ENCODE results near the gene TMED8.
A peak's percentile ranks its signal among the peaks of the same experiment; 100 is the strongest.
"Not testable (repeated sequence)": the region's sequence is repeated elsewhere in the genome, so short reads cannot be mapped to it uniquely, and the experiment has no call there.

Gene TMED8

DNA sequence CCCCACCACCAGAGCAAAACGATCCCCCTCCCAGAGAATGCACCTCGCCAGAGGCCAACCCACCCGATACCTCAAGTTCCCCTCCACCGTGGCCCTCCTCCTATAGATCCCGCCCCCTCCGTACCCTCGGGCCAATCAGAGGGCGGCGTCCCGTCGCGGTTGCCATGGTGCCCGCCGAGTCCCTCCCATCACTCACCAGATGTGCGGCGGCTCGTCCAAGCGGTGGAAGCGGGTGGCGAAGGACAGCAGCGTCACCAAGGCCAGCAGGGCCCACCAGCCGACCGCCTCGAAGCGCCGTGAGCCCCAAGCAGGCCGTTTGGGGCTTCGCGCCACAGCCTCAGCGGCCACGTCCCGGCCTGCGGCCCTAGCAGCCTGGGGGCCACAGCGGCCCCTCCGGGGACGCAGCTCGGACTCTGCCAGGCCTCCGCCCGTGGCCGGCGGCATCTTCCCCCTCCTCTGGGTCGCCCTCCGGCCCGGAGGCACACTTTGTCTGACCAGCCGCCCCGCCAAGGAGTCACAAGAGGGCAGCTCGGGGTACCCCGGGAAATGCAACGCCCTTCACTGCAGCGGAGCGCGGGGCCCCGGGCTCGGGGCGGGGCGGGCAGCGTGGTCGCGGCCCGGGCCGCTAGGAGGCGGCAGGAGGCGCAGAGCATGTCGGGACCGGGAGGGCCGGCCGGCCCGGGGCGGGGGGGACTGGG, 56.5 kb downstream of the TMED8 start, which contains the start of gene POMT2:
Gene POMT2 (minus strand): TSS at position 646 of the 698 bp plus-strand sequence. CDS start 202 bp downstream, at position 444.
- peak; percentile 91 for DNase-seq

DNA sequence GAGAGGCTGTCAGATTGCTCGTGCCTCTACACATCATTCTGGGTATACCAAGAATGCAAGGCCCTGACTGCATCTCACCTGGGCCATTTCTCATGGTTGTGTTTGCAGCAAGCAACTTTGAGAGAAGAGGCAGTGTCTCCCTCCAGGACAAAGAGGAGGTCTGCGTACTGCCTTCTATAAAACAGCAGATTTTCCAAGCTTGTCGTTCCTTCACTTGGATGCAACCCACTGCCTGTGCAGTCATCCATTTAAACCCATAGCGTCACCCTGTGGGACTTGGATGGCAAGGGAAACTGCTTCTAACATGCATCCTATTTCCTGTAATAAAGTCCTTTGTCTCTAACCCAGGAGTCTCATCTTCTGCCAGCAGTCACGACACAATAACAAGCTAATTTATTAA, 57.5 kb downstream of the TMED8 start:
- no peak for DNase-seq

DNA sequence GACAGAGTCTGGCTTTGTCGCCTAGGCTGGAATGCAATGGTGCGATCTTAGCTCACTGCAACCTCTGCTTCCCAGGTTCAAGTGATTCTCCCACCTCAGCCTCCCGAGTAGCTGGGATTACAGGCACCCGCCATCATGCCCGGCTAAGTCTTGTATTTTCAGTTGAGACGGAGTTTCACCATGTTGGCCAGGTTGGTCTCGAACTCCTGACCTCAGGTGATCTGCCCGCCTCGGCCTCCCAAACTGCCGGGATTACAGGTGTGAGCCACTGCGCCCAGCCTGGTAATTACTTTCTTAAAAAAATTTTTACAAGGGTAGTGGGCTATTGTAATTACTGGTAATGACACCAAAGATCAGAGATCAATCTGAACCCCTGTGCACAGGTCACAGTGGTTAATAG, 58.1 kb downstream of the TMED8 start:
- not testable (repeated sequence) for DNase-seq

DNA sequence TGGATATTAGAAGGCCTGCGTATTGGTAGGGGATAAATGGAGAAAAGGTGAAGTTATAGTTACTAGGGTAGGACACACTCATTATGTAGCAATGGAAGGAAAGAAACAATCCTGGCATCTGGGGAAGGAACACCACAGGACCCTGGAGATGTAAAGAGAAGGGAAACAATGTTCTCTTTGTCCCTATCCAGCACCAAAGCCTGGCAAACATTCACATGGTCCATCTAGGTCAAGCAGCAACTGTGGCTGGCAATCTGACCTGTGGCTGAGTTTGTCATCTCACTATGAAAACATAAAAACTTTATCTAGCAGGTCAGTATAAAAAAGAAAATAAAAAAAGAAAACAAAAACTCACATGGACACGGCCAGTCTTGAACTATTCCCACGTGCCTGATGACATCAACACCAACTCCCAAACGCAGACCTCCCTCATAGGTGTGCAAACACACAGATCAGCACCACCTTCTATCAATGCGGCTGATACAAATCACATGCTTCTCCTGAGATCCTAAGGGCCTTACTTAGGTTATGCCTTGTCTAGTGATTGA, 58.8 kb downstream of the TMED8 start:
- no peak for DNase-seq

DNA sequence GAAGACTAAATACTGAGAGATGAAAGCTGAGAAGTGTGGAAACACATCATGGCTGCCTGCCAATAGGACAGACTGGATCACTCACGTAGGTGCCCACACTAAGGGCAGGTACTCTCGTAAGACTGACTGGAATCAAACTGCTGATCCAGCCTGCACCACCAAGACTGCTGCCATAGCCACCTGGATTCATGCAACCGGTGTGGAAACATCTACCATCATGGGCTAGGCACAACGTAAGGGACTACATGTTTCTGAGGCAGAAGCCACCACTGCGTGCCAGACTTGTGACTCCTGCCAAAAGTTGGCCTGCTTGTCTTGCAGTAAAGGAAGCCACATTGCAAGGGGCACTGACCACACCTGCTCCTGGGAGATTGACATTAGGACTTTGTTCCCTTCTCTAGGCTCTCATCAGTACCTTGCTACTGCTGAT, 60.0 kb downstream of the TMED8 start:
- DNase-seq: no peak

DNA sequence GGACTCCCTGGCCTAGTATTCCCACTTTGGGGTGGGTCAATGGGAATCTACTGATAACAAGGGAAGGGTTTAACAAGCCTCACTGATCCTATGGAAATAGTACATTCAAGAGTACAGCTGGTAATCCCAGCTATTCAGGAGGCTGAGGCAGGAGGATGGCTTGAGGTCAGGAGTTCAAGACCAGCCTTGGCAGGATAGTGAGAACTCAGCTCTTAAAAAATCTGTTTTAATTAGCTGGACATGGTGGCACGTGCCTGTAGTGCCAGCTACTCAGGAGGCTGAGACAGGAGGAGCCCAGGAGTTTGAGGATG, 60.7 kb downstream of the TMED8 start:
- no peak for DNase-seq

DNA sequence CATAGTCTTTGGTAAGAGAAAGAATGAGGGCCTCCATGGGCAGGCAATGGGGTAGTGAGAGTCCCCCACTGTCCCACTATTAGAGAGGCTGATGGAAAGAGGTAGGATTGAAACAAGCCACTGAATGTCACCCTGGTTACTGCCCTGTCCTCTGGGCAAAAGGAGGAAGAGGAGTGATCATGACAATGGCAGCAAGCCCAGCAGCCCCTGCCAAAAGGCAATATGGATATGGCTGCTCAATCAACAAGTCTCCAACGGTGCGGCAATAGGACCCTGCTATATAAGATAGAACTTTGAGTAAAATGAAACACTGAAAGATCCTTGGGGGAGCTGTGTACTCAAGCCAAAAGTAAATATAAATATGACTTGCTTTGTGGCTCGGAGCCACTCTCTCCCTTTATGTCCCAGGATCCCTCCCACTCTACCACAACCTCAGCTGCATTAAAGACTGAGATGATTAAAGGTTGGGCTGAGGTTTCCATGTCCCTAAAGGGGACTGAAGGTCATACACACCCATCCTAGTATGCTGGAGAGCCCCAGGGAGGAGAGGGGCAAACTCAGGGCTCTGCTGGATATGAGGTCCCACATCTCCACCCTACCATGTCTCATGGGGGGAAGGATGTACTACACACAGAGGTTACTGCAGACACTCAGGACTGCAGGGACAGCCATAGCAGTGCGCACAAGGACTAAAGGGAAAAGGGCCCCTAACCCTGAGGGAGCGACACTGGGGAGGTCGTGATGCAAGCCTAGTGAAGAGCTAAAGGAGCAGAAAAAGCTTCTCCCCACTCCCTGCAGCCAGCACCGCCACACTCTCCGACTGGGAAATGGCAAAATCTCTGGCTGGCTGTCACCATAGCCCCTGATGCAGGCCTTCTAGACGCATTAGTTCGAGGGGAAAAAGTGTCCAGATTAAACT, 62.1 kb downstream of the TMED8 start:
- no peak for DNase-seq

DNA sequence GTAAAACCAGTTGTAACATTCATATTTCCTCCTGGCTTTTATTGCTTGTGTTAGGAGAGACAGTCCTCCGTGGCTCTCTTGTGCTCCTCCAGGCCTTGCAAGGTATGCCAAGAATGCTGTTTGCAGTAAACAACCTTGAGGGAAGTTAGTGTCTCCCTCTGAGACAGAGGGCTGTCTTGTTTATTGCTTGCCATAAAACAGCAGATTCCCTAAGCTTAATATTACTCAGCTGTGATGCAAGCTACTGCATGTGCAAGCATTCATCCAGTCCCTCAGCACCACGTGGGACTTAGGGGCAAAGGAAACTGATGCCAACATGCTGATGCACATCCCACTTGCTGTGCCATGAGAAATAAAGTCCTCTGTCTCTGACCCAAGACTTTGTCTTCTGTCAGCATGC, 62.9 kb downstream of the TMED8 start:
- no peak for DNase-seq

DNA sequence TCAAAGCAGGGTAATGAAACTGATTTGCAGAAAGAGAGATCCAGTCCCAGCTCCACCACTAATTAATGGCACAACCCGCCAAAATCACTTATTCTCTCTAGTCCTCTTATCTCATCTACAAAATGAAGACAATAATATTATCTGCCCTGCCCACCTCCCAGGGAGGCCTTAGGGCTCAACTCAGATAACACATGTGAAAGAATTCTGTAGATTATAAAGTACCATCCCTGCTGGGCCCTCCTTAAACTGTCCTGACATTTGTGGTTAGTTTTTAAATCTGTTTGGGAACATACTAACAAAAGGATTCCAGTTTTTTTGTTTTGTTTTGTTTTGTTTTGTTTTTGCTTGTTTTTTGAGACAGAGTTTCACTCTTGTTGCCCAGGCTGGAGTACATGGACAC, 63.5 kb downstream of the TMED8 start:
- no peak for DNase-seq

DNA sequence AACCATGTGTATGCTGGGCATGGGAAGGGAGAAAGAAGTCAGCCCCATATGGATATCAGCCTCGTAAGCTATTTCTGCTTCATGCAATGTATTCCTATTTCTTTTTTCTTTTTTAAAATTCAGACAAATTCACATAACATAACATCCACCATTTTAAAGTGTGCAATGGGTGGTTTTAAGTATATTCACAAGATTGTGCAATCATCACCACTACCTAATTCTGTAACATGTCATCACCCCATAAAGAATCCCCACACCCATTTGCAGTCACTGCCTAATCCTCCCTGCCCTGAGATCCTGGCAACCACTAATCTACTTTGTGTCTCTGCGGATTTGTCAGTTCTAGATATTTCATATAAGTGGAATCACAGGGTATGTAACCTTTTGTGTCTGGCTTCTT, 65.7 kb downstream of the TMED8 start:
- DNase-seq: no peak

DNA sequence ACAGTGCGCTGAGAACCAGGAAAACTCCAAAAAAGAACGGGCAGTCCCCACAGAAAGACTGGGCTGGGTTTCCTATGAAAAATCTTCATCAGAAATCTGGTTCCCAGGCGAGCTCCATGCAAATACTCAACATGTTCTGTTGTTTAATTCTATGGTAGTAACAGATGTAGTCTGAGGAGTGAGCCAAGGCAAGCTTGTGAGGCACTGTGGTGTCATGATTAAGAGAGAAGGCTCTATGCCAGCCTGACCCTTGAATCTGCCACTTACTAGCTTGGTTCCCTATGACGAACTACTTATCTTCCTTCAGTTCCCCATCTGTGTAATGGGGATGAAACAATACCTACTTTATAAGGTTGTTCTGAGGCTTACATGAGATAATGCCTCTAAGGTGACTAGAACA, 66.9 kb downstream of the TMED8 start:
- DNase-seq: no peak

DNA sequence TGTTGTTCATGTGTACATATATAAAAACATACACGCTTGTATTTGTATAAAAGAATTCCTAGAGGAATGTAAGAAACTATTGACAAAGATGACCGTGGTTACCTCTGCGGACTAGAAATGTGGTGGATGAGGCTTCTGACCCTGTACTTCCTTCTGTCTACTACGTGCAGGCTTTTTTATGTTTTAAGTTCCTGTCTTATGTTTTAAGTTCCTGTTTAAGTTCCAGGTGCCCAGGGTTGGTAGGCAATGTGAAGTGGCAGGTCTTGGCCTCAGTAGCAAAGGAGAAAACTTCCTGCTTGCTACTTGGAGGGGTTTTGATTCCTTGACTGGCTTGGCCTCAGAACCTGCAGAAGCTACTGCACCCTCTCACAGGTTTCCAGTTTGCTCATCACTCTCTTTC, 67.8 kb downstream of the TMED8 start:
- no peak for DNase-seq

DNA sequence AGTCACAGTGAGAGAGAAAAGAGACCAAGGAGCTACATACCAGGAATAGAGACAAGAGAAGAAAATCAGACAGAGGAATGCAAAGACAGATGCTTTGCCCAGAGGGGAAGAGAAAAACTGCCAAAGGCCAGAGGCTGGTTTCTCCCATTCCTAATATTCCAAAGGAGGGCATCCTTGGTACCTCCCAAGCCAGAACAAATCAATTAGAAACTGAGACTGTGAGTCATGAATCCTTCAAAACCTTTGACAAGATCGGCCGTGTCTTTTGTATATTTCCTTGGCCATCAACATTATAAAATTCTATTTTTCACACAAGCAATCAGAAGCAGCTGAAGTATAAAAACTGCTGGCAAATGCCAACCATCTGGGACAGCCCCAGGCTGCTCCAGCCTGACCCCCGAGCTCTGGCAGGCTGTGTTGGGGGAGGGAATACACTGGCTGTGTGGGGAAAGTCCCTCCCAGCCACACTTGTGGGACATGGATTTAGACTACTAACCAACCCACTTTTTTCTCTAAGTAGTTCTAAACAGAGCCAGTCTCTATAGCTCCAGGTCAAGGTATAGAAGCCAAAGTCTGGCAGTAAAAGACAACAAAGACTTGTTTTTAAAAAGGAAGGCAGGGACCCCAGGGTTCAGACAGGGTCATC, 69.9 kb downstream of the TMED8 start:
- DNase-seq: no peak

DNA sequence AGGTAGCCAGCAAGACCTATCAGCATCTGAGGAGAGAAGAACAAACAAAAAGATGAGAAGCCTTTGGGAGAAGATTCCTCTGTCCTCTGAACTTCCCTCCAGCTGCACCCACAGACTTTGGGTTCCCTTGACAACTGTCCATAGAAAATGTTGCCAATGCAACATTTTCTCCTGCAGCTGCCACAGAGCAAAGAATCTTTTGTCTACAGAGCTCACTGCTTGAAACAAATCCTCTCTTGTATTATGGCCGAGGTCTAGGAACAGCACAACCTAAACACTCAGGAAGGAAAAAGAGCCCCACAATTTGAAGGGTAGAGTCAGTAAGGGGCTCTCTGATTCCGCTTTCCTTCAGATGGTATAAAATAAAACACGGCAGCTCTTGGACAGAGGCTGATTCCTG, 70.5 kb downstream of the TMED8 start:
- DNase-seq: no peak

DNA sequence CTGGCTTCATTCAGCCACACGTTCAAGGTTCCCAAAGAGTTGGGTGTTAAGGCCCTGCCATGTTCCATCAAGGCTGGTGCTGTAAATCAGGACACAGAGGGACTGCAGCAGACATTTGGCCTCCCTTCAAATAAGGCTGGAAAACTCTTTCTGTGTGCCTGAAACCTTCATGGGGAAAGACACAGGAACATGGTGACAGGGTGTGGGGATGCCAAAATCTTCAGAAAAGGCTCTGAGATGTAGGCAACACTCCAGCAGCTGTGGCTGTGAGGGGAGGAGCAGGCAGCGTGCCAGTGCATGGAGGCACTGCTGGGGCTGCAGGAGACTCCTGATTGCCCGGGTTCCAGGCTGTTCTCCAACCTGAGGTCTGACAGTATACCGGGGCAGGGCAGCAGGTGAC, 71.2 kb downstream of the TMED8 start:
- no peak for DNase-seq

DNA sequence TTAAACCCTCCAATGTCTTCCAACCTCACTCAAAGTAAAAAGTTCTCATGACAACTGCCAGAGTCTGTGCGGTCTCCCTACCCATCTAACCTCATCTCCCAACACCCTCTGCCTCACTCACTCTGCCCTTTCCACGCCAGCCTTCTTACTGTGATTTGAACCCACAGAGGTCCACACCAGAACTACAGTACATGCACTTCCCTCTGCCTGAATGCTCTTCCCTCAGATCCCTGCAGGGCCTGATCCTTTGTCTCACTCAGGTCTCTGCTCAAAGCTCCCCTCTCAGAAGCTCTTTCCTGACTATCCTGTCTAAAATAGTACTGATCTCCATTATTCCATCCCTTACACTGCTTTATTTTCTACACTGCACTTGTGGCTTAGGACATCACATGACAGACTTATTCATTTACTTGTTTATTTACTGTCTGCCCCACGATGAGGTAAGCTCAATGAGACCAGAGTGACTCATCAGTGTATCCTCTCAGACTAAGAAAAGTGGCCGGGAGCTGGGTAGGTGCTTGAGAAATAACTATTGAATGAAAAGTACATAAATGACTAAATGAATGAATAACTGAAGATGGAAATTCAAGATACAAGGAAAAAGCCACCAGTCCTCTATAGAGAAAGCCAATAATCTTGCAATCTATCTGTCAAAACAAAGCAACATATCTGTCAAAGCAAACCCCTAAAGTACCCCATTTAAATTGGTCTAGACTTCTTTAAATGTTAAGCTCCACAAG, 73.3 kb downstream of the TMED8 start:
- DNase-seq: no peak

DNA sequence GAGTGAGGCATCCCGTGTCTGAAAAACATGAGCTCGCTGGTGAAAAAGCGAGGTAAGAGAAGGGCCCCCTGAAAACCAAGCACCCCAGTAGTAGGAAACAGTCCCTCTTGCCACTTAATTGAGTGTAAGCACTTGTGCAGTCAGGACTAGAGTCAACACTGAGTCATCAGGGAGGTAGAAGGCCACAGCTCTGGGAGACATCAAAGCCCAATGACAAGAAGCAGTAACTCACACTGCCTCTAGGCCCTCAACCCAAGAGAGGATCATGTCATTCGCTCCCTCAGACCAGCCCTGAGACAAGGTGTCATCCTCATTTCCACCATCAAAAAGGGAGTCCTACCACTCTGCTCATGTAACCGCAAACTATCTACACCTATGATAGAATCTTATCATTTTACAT, 74.0 kb downstream of the TMED8 start:
- no peak for DNase-seq

DNA sequence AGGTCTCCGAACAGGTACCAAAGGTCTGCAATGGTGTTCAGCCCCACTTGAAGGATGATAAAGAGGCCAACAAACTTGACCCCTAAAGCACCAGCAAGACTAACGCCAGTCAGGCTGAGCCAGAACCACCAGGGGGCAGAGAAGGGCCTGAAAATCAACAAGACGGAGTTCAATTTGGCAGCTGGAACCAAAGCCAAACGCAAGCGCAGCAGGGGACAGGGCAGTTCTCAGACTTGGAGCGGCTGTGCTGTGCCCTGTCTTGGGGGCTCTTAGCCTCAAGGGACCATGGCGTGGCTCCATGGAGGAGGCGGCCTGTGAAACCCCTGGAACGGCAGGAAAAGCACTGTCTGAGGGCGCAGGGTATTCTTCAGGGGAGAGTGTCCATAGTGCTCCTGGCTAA, 75.8 kb downstream of the TMED8 start:
- DNase-seq: peak; percentile 37

DNA sequence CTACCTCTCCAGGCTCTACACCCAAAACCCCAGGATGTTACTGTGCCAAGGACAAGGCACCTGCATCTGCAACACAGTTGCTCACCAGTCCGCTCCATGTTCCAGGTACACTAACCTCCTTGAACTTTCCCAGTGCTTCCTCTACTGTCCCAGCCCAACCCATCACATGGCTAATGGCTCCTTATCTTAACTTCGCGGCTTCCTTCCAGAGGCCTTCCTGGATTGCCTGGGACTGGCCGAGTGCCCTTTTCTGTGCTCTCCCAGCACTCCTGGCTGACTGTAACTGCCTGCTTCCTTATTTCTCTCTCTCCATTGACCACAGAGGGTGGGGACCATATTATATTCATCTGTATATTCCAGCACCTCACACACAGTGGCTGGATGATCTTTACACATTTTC, 77.1 kb downstream of the TMED8 start:
- no peak for DNase-seq

DNA sequence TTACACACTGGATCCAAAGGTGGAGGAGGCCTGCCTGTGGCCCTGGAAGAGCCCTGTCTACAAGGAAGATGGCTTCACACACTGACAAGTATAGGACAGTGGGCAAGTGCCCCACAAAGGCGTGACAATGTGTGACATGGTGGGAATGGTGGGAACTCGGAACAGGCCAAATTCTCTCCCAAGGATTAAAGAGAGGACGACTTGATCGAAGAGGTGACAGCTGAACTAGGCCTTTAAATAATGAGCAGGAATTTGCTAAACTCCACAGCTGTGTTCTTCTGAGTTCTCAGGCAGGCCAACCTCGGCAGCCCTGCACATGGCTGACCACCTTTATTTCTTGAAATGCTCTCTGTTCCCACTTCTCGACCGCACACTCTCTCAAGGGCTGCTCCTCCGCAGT, 80.0 kb downstream of the TMED8 start:
- no peak for DNase-seq

DNA sequence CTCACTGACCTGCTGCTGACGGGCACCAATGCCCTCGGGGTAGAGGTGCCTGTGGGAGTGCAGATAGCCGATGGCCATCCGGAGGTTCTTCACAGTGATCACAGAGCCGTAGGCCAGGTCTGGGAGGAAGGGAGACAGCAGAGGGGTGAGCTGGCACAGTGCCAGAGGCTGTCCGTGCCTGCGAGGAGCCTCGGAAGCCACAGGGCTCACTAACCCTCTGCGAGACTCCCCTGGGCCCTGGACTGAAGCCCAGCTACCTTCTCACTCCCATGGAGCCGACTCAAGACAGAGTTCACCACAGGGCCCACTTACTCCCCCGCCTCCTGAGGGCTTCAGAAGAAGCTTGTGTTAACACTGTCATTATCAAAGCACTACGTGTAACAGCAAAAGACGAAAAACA, 80.7 kb downstream of the TMED8 start:
- DNase-seq: no peak

DNA sequence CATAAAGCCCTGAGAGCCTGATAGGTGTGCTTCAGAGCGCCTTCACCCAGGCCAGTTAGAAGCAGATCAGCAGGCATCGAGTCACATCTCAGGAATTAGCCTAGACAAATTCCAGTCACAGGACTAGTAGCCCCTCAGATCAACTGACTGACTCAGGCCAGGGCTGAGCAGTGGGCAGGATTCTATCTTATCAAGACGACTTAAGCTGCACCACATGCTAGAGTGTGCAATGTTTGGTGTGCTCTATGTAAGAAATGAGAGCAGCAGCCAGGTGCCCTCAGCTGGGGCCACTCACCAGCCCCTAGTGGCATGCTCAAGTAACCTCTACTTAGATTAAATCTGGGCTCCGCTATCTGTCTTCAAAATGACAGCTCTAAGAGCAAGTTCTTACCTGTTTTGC, 86.2 kb downstream of the TMED8 start:
- DNase-seq: no peak

DNA sequence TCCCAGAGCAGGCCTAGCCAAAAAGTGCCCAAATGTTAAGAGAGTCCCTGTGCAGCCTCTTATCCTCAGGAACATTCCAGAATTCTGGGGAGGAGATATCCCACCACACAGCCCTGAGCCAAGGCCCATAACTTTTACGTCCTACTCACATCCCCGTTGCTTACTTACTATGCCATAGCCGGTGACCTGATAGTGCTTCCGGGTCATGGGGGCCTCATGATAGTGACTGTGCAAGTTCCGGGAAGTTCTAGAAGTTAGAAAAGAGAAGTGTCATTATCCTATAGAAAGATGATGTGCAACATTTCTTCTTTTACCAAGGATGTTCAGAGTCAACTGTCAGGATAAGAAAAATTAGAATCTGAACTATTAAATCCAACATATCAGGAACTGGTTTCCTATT, 90.3 kb downstream of the TMED8 start:
- DNase-seq: no peak

Measured in CD4-positive, alpha-beta T cell treated with Interferon gamma for 1 hour (primary cell).